GM06990 (cell line): ENCODE measurements around the gene ACOX3.

ENCODE experiments used
- DNase-seq: peaks from one replicate; pipeline ENCODE4 v3.0.0-alpha.2; 2011; ENCODE audit not compliant: insufficient read length; ENCODE audit errors: extremely low read depth
- H3K27me3 ChIP-seq: replicated peaks from 2 replicates; pipeline ENCODE4 v1.6.0; 2011; ENCODE audit warnings: low read length; ENCODE audit not compliant: control insufficient read depth, insufficient read depth
- H3K36me3 ChIP-seq: 2 replicates; pipeline ENCODE4 v1.5.1; 2011; ENCODE audit warnings: low read length; ENCODE audit not compliant: control insufficient read depth, insufficient read depth
- H3K4me3 ChIP-seq: replicated peaks from 2 replicates; pipeline ENCODE4 v1.5.1; 2011; ENCODE audit warnings: low read depth, mild to moderate bottlenecking, control low read depth, low read length
- TF ChIP-seq, protein P1 (sequence below): IDR thresholded peaks from 2 replicates; pipeline ENCODE4 v1.5.1; 2011; ENCODE audit warnings: low read length, control low read depth, mild to moderate bottlenecking, inconsistent platforms; ENCODE audit not compliant: insufficient read depth, poor library complexity, severe bottlenecking

ACOX3 gene

DNA sequence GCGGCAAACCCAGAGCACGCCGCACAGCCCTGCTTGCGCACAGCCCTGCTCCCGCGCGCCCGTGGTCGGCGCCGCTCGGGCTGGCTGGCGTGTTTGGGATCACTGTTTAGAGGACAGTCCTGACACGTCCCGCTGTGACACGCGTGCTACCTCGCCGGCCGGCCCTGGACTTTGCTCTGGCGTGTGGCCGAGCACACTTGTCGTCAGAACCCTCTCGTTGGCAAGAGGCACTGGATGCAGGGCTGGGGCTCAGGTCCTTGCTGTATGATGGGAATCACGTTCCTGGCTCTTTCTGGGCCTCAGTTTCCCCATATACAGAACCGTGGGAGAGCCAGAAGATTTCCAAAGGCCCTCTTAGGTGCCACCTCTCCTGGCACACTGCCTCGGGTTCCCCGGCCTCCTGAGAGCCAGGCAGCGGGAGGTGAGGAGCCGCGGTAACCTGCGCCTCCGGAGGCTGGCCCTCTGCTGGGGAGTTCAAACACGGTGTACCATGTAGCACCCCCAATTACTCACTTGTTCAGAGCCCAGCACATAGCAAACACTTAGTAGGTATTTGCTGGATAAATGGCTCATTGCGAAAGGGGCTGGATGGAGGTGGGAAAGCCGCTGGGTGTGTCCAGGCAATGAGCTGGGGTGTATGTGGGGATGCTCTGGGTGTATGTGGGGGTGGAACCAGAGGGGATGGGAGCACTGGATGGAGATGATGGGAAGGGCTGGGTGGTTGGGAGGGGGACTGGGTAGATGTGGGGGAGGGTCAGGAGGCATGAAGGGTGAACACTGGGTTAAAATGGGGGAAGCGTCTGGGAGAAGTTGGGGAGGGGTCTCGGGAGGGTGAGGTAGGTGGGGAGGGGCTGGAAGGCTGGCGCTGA is 94.3 kb downstream of the ACOX3 start:
- Histone ChIP-seq H3K27me3 (no peaks in the 10 kb centered on the region), H3K4me3 (no peak overlapping the region), H3K36me3 (no peaks in the 10 kb centered on the region)
- TF ChIP-seq, protein P1, sequence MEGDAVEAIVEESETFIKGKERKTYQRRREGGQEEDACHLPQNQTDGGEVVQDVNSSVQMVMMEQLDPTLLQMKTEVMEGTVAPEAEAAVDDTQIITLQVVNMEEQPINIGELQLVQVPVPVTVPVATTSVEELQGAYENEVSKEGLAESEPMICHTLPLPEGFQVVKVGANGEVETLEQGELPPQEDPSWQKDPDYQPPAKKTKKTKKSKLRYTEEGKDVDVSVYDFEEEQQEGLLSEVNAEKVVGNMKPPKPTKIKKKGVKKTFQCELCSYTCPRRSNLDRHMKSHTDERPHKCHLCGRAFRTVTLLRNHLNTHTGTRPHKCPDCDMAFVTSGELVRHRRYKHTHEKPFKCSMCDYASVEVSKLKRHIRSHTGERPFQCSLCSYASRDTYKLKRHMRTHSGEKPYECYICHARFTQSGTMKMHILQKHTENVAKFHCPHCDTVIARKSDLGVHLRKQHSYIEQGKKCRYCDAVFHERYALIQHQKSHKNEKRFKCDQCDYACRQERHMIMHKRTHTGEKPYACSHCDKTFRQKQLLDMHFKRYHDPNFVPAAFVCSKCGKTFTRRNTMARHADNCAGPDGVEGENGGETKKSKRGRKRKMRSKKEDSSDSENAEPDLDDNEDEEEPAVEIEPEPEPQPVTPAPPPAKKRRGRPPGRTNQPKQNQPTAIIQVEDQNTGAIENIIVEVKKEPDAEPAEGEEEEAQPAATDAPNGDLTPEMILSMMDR, result no peak
- no peak for DNase-seq

DNA sequence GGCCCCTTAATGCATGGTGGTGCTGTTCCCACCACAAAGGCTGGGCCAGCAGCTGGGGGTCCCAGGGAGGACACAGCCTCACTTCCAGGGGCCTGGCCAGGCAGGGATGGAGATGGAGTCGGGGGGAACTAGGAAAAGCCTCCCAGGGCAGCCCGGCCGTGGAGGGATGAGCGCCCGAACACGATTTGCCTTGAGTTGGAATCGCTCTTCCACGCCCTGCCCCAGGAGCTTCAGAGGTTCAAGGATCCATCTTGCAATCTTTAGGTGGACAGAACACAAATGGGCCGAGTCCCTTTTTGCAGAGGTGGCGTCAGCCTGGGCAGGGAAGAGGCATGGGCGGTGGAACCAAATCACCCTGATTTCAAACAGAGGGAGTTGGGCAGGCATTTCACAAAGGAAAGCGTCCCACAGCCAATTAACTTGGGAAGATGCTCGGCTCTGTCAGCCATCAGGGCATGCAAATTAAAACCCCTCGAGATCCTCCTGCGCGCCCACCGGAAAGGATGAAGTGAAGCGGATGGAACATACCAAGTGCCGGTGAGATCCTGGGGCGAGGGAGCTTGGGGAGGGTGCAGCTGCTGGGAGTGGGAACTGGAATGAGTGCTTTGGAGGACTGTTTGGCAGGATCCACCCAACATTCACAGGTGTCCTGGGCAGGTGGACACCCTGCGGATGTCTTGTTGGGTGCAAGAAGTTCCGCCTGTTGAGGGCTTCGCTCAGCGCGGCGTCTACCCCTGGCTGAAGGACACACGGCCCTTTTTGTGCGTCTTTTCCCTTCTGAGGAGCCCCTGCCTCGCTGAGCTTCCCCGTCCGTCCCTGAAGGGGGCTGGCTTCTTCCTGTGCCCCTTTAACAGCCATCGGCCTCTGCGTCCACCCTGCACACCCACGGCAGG is 95.2 kb downstream of the ACOX3 start:
- DNase-seq, result no peak
- H3K4me3 ChIP-seq, result no peak overlapping the region
- H3K36me3 ChIP-seq, result no peaks in the 10 kb centered on the region
- TF ChIP-seq, protein P1, result no peak
- H3K27me3 ChIP-seq, result no peaks in the 10 kb centered on the region

DNA sequence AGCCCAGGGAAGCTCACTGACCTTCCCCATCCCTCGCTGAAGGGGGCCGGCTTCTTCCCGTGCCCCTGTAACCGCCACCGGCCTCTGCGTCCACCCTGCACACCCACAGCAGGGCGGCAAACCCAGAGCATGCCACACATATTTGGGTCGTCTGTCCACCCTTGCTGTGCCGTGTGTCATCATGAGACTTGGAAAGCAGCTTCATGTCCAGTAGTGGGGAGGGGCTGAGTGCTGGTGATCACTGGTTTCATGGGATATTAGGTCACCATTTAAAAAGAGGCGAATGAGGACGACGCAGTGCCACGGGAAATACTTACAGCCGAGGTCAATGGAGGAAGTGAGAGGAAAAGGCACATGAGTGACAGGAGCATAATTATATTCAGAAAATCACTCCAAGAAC is 96.1 kb downstream of the ACOX3 start:
- H3K27me3 ChIP-seq, result no peaks in the 10 kb centered on the region
- TF ChIP-seq, protein P1, result no peak
- no peak for DNase-seq
- no peak overlapping the region for H3K4me3 ChIP-seq
- H3K36me3 ChIP-seq, result no peaks in the 10 kb centered on the region

GRCh38 chr4:8343967-8344331 is 96.6 kb downstream of the ACOX3 start:
- H3K4me3 ChIP-seq, result no peak overlapping the region
- no peaks in the 10 kb centered on the region for H3K27me3 ChIP-seq
- no peak for DNase-seq
- TF ChIP-seq, protein P1, result no peak
- H3K36me3 ChIP-seq, result no peaks in the 10 kb centered on the region

DNA sequence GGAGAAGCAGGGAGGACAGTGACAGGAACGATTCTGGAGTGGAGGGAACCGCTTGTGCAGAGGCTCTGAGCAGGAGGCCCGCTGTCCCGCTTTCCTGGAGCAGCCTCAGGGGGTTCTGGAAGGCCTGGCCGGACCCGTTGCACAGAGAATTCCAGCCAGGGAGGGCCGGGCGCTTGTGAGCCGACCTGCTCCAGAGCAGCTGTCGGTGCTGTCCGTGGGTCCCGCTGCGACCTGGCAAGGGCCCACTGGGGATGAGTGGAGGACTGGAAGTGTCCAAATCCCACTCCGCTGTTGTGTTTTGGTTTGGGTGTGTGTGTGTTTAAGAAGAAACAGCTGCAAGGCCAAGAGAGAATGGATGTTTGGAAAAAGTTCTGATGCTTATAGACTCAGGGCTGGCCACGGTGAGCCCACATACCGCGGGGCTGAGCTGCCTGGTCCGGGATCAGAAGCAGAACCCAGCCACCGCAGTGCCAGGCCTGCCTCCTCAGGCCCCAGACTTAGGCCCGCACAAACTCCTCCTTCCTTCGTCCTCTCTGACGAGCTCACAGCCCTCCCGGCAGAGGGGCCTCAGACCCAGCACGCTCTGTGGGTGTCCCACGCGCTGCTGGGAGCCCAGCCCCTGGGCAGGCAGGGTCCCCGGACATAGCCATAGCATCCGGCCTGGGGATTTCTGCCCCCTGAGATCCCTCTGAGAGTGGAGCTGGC is 97.1 kb downstream of the ACOX3 start:
- TF ChIP-seq, protein P1, result no peak

More for the DNA sequence above, 97.1 kb downstream of the ACOX3 start:
- DNase-seq, result no peak
- no peak overlapping the region for H3K4me3 ChIP-seq
- no peaks in the 10 kb centered on the region for H3K27me3 ChIP-seq
- no peaks in the 10 kb centered on the region for H3K36me3 ChIP-seq
